ENCODE data around the gene DZIP1. TPM values are rescaled to one million over a fixed set of nuclear protein-coding genes. Genes with fewer than 3 reads are reported as not detected.

DZIP1 gene
- total RNA-seq, 1 experiment from 2014 or later: 31.0 TPM

DNA sequence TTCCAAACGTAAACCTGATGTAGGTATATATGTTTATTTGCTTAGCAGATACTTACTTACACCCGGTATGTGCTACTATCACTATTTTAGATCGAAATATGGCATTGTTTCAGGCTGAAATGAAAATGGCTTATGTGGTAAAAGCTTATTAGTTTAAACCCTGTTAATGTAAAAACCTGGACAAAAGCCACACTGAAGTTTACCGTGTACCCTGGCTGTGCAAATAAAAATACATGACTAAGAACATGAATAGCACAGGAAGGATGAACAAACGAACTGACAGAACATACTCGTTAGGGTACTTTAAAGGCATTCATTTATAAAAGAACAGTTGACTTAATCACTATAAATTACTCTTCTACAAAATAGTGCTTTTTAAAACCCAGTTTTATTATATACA lies 85.4 kb downstream of the DZIP1 start:
- Mint-ChIP-seq H3K4me3 (no peak overlapping the region), H3K36me3 (peaks cover 2% of the 10 kb centered on the region; the same call in 1 of the 2 replicates), H3K9me3 (no peaks in the 10 kb centered on the region), H3K4me1 (peaks cover 27% of the 10 kb centered on the region), H3K27ac (no peak overlapping the region), H3K27me3 (ENCODE audit: low read depth) (peaks cover 4% of the 10 kb centered on the region; the same call in 1 of the 2 replicates)
- ATAC-seq (no peak), DNase-seq (ENCODE audit: low spot score) (no peak)
- ChIA-PET CTCF (no interaction called here), POLR2A (no interaction called here)
- no peak for TF ChIP-seq EMX1 (CRISPR knock-in tag; IDR thresholded peaks at IDR 0.05)
- TF ChIP-seq, protein P1, sequence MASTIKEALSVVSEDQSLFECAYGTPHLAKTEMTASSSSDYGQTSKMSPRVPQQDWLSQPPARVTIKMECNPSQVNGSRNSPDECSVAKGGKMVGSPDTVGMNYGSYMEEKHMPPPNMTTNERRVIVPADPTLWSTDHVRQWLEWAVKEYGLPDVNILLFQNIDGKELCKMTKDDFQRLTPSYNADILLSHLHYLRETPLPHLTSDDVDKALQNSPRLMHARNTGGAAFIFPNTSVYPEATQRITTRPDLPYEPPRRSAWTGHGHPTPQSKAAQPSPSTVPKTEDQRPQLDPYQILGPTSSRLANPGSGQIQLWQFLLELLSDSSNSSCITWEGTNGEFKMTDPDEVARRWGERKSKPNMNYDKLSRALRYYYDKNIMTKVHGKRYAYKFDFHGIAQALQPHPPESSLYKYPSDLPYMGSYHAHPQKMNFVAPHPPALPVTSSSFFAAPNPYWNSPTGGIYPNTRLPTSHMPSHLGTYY (CRISPR knock-in tag; IDR thresholded peaks at IDR 0.05): no peak
- TF ChIP-seq, protein P2, sequence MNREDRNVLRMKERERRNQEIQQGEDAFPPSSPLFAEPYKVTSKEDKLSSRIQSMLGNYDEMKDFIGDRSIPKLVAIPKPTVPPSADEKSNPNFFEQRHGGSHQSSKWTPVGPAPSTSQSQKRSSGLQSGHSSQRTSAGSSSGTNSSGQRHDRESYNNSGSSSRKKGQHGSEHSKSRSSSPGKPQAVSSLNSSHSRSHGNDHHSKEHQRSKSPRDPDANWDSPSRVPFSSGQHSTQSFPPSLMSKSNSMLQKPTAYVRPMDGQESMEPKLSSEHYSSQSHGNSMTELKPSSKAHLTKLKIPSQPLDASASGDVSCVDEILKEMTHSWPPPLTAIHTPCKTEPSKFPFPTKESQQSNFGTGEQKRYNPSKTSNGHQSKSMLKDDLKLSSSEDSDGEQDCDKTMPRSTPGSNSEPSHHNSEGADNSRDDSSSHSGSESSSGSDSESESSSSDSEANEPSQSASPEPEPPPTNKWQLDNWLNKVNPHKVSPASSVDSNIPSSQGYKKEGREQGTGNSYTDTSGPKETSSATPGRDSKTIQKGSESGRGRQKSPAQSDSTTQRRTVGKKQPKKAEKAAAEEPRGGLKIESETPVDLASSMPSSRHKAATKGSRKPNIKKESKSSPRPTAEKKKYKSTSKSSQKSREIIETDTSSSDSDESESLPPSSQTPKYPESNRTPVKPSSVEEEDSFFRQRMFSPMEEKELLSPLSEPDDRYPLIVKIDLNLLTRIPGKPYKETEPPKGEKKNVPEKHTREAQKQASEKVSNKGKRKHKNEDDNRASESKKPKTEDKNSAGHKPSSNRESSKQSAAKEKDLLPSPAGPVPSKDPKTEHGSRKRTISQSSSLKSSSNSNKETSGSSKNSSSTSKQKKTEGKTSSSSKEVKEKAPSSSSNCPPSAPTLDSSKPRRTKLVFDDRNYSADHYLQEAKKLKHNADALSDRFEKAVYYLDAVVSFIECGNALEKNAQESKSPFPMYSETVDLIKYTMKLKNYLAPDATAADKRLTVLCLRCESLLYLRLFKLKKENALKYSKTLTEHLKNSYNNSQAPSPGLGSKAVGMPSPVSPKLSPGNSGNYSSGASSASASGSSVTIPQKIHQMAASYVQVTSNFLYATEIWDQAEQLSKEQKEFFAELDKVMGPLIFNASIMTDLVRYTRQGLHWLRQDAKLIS (CRISPR knock-in tag; IDR thresholded peaks at IDR 0.05; ENCODE audit: borderline replicate concordance): no peak
- TF ChIP-seq IRF2 (CRISPR knock-in tag; IDR thresholded peaks at IDR 0.05; ENCODE audit: borderline replicate concordance, low read depth): no peak
- no peak for TF ChIP-seq MYBL2 (CRISPR knock-in tag; IDR thresholded peaks at IDR 0.05)
- TF ChIP-seq, protein P3, sequence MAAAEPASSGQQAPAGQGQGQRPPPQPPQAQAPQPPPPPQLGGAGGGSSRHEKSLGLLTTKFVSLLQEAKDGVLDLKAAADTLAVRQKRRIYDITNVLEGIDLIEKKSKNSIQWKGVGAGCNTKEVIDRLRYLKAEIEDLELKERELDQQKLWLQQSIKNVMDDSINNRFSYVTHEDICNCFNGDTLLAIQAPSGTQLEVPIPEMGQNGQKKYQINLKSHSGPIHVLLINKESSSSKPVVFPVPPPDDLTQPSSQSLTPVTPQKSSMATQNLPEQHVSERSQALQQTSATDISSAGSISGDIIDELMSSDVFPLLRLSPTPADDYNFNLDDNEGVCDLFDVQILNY (CRISPR knock-in tag; IDR thresholded peaks at IDR 0.05): no peak
- TF ChIP-seq TEAD4 (CRISPR knock-in tag; IDR thresholded peaks at IDR 0.05): no peak
- TF ChIP-seq ELF4 (CRISPR knock-in tag; IDR thresholded peaks at IDR 0.05; ENCODE audit: low read depth): no peak
- TF ChIP-seq, protein P4, sequence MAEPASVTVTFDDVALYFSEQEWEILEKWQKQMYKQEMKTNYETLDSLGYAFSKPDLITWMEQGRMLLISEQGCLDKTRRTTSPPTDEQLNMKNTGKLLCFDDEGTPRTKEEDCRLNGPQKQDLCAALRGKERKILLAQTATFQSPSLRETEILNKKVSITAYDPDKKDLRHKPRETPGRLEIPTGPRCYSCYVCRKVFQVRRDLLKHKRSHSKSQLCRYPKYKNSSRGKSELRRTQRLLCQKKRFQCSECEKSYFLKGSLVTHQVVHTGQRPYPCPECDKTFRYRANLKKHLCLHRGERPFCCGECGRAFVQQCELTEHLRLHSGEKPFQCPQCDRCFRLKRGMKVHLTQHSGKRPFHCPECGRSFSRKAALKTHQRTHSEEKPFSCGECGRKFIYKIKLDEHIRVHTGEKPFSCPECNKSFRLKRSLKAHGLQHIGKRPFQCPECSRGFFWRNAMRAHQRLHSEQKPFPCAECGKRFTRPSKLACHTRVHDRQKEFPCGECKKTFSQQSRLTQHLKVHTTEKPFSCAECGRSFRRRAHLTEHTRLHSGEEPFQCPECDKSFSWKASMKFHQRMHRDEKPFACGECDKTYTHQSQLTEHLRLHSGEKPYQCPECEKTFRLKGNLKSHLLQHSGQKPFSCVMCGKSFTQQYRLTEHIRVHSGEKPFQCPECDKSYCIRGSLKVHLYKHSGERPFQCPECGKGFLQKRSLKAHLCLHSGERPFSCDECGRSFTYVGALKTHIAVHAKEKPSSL (CRISPR knock-in tag; conservative IDR thresholded peaks at IDR 0.05): no peak
- TF ChIP-seq, protein P5, sequence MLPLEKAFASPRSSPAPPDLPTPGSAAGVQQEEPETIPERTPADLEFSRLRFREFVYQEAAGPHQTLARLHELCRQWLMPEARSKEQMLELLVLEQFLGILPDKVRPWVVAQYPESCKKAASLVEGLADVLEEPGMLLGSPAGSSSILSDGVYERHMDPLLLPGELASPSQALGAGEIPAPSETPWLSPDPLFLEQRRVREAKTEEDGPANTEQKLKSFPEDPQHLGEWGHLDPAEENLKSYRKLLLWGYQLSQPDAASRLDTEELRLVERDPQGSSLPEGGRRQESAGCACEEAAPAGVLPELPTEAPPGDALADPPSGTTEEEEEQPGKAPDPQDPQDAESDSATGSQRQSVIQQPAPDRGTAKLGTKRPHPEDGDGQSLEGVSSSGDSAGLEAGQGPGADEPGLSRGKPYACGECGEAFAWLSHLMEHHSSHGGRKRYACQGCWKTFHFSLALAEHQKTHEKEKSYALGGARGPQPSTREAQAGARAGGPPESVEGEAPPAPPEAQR (CRISPR knock-in tag; IDR thresholded peaks at IDR 0.05): no peak
- no peak for TF ChIP-seq SOX15 (CRISPR knock-in tag; IDR thresholded peaks at IDR 0.05)
- TF ChIP-seq FOXP1 (CRISPR knock-in tag; IDR thresholded peaks at IDR 0.05; ENCODE audit: borderline replicate concordance): no peak
- TF ChIP-seq SMAD4 (CRISPR knock-in tag; IDR thresholded peaks at IDR 0.05): no peak
- TF ChIP-seq, protein P6, sequence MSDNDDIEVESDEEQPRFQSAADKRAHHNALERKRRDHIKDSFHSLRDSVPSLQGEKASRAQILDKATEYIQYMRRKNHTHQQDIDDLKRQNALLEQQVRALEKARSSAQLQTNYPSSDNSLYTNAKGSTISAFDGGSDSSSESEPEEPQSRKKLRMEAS (CRISPR knock-in tag; IDR thresholded peaks at IDR 0.05): no peak
- TF ChIP-seq, protein P7, sequence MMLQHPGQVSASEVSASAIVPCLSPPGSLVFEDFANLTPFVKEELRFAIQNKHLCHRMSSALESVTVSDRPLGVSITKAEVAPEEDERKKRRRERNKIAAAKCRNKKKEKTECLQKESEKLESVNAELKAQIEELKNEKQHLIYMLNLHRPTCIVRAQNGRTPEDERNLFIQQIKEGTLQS (CRISPR knock-in tag; conservative IDR thresholded peaks at IDR 0.05): no peak
- TF ChIP-seq, protein P8, sequence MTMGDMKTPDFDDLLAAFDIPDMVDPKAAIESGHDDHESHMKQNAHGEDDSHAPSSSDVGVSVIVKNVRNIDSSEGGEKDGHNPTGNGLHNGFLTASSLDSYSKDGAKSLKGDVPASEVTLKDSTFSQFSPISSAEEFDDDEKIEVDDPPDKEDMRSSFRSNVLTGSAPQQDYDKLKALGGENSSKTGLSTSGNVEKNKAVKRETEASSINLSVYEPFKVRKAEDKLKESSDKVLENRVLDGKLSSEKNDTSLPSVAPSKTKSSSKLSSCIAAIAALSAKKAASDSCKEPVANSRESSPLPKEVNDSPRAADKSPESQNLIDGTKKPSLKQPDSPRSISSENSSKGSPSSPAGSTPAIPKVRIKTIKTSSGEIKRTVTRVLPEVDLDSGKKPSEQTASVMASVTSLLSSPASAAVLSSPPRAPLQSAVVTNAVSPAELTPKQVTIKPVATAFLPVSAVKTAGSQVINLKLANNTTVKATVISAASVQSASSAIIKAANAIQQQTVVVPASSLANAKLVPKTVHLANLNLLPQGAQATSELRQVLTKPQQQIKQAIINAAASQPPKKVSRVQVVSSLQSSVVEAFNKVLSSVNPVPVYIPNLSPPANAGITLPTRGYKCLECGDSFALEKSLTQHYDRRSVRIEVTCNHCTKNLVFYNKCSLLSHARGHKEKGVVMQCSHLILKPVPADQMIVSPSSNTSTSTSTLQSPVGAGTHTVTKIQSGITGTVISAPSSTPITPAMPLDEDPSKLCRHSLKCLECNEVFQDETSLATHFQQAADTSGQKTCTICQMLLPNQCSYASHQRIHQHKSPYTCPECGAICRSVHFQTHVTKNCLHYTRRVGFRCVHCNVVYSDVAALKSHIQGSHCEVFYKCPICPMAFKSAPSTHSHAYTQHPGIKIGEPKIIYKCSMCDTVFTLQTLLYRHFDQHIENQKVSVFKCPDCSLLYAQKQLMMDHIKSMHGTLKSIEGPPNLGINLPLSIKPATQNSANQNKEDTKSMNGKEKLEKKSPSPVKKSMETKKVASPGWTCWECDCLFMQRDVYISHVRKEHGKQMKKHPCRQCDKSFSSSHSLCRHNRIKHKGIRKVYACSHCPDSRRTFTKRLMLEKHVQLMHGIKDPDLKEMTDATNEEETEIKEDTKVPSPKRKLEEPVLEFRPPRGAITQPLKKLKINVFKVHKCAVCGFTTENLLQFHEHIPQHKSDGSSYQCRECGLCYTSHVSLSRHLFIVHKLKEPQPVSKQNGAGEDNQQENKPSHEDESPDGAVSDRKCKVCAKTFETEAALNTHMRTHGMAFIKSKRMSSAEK (CRISPR knock-in tag; IDR thresholded peaks at IDR 0.05; ENCODE audit: borderline replicate concordance): no peak
- TF ChIP-seq ZNF232 (CRISPR knock-in tag; IDR thresholded peaks at IDR 0.05): no peak
